Left hindlimb (tissue), 1 donor: Measurements from ENCODE around the gene BTBD2.
"Not testable (repeated sequence)": the region's sequence is repeated elsewhere in the genome, so short reads cannot be mapped to it uniquely, and the experiment has no call there.

Experiments
- DNase-seq: peaks from one replicate; pipeline ENCODE4 v3.0.0-alpha.2; 2018

BTBD2 gene

GRCh38 chr19:2039089-2039958, 23.8 kb upstream of the BTBD2 start:
- DNase-seq = no peak

GRCh38 chr19:2038284-2039088, 23.0 kb upstream of the BTBD2 start:
- DNase-seq = peak; percentile 23

GRCh38 chr19:2037651-2038255, 22.2 kb upstream of the BTBD2 start:
- DNase-seq = peak; percentile 25

GRCh38 chr19:2036424-2036823, 20.9 kb upstream of the BTBD2 start:
- DNase-seq = no peak

DNA sequence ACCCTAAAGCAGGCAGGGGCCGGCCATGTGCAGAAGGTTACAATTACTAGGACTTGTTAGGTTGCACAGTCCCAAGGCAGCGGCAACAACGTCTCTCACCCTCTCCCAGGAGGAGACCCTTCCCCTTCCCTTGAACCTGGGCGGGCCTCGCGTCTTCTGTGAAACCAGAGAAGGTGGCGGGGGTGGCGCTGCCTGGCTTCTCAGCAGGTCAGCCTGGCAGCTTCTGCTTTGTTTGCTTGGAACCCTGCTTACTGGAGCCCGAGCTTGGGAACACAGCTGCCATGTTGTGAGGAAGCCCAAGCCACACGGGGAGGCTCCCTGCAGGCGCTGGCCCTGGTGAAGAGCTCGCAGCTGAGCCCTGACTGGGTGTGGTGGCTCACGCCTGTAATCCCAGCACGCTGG, 20.1 kb upstream of the BTBD2 start:
- no peak for DNase-seq

DNA sequence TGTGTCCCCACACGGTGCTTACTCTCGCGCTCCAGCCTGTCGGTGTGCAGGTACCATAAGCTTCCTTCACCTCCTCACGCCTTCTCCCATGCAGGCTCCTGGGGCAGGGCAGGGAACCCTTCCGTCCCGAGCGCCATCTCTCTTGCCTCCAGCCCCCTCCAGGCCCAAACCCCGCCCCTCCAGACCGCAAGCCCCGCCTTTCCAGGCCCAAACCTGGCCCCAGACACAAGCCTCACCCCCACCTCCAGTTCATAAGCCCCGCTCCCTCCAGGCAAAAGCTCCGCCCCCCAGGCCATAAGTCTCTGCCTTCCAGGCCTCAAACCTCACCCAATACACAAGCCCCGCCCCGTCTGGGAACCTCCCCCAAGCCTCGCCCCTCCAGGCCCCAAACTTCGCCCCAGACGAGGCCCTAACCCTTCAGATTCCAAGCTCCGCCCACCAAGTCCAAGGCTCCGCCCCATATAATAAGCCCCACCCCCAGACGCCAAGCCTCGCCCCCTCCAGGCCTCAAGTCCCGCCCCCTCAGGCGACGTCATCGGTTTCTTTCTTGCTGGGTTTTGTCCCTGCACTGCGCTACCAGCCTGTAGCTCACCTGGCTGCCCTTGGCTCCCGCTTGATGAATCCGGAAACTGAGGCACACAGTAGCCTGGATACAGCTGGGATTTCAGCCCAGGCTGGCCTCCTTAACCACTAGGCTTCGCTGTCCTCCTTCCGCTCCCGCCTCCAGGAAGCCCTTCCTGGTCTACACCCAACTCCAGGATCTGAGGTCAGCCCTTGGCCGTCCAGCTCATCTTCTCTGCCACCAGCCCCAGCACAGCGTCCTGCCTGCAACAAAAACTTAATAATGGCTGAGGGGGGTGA, 19.4 kb upstream of the BTBD2 start:
- DNase-seq = peak; percentile 34

GRCh38 chr19:2034253-2034652, 18.7 kb upstream of the BTBD2 start:
- not testable (repeated sequence) for DNase-seq

- DNase-seq = no peak
Observed at GRCh38 chr19:2033825-2034159, 18.3 kb upstream of the BTBD2 start.

DNA sequence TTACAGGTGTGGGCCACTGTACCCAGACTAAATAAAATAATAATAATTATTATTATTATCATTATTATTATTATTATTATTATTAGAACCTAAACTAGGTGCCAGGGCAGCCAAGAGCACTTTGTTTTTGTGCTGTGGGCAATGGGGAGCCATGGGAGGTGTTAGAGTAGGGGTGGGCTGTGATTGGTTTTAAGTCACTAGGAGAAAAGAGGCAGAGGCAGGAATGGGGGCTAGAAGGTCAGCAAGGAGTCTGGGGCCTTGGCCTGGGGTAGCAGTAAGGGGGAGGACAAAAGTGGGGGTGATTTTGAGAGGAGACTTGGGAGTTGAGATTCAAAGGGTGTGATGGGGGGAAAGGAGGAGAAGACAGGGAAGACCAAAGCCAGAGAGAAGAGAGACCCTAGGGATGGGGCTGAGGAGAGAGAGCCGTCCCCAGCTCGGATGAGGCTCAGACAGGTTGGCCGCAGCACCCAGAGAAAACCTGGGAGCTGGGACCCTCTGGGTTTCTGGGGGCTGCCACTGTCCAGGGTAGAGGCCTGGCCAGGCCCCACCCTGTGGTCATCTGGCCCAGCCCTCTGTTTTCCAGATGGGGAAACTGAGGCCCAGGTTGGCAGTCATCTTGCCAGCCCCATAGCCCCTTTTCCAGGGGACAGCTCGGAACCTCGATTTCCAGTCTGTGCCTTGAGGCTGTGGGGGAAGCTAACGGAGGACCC, 17.8 kb upstream of the BTBD2 start:
- DNase-seq = no peak

DNA sequence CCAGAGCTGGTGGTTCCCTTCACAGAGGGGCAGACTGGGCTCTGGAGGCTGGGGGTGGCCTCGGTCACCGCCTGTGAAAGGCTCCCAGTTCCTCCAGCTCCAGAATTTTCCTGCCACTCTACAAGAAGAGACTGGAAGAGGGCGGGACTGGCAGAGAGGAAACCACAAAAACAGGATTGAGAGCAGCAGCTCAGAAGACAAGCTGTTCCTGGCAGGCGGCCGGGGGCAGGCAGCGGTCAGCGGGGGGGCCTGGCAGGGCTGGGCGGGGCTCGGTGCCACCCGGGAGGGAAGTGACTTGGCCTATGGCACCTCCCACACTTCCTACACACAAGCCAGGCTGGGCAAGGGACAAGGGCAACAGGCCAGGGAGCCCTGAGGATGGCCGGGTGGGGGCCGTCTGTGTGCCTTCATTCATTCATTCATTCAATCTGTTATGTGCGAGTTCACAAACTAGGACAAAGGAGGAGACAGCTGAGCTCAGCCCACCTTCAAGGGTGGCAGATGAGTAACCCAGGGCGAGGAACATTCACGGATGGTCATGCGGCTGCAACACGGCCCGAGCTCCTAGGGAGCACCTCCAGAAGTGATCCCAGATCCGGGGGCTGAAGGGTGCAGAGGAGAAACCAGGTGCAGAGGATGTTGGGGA, 16.9 kb upstream of the BTBD2 start:
- DNase-seq = peak; percentile 96

DNA sequence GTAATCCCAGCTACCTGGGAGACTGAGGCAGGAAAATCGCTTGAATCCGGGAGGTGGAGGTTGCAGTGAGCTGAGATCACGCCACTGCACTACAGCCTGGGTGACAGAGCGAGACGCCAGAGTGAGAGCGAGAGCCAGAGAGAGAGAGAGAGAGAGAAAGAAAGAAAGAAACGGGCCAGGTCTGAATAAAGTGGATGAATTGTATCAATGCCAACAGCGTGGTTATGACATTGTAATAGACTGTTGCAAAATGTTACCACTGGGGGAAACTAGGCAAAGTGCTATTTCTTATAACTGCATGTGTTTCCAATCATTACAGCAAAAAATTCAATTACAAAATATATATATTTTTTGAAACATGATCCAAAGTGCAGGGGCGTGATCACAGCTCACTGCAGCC, 11.8 kb upstream of the BTBD2 start:
- DNase-seq = no peak

GRCh38 chr19:2026770-2027169, 11.3 kb upstream of the BTBD2 start:
- no peak for DNase-seq

DNA sequence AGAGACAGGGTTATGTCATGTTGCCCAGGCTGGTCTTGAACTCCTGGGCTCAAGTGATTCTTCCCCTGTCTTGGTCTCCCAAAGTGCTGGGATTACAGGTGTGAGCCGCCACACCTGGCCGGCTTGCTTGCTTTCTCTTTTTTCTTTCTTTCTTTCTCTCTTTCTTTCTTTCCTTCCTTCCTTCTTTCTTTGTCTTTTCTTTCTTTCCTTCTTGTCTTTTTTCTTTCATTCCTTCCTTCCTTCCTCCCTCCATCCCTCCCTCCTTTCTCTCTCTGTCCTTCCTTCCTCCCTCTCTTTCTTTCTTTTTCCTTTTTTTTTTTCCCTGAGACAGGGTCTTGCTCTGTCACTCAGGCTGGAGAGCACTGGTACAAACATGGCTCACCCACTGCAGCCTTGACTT, 6.8 kb upstream of the BTBD2 start:
- DNase-seq = no peak

DNA sequence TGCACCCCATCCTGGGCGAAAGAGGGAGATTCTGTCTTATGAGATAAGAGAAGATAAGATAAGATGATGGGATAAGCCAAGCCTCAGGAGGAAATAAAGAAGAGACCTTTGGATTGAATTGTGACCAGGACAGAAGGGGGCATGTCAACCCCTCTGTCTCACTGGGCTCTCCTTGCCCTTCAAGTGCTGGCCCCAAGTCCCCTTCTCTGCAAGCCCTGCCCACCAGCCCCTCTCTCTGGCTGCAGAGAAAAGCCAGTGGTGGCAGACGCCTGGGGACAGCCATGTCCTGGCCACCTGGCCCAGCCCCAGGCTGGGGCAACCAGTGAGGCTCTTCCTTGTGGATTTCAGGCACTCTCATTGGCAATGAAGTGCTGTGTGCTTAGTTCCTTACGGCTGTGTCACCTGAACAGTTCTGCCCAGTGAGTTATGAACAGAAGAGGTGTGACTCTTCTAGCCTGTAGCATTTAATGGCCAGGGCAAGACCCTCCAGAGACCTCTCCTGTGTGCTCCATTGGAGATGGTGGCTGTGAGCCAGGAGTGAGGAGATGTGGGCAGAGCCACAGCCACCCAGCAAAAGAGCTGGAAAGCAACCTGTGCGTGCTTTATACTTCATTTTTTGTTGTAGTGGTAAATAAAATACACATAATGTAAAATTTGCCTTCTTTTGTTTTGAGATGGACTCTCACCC, 6.1 kb upstream of the BTBD2 start:
- DNase-seq = no peak

DNA sequence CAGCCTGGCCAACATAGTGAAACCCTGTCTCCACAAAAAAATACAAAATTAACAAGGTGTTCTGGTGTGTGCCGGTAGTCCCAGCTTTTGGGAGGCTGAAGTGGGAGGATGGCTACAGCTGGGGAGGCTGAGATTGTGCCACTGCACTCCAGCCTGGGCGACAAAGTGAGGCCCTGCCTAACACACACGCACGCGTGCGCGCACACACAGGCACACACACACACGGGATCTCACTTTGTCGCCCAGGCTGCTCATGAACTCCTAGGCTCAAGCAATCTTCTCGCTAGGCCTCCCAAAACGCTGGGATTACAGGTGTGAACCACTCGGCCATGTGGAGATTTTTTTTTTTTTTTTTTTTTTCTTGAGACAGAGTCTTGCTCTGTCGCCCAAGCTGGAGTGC, 3.2 kb upstream of the BTBD2 start:
- no peak for DNase-seq

- DNase-seq = peak; percentile 82
Observed at GRCh38 chr19:2016041-2016807, 710 bp upstream of the BTBD2 start.

GRCh38 chr19:2014731-2015607, 545 bp downstream of the BTBD2 start:
- DNase-seq = no peak

DNA sequence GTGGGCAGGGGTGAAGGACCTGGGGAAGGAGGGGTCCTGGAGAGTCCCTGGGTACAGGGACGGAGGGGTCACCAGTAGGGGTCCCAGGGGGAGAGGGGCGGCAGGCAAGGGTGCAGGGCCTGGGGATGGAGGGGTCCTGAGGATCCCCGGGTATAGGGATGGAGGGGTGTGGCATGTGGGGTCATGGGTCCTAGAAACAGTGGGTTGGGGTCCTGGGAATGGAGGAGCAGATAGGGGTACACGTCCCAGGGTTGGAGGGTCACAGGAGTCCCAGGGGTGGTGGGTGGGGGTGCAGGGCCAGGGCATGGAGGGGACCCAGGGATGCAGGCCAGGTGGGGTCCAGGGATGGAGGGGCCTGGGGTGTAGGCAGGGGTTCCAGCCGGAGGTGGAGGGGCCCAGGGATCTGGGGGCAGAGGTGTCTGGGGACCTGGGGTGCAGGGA, 1.4 kb downstream of the BTBD2 start:
- no peak for DNase-seq

- DNase-seq = no peak
Observed at GRCh38 chr19:2013683-2013961, 1.9 kb downstream of the BTBD2 start.
